ENCODE measurements around the gene ABCC9.

The ABCC9 gene

DNA sequence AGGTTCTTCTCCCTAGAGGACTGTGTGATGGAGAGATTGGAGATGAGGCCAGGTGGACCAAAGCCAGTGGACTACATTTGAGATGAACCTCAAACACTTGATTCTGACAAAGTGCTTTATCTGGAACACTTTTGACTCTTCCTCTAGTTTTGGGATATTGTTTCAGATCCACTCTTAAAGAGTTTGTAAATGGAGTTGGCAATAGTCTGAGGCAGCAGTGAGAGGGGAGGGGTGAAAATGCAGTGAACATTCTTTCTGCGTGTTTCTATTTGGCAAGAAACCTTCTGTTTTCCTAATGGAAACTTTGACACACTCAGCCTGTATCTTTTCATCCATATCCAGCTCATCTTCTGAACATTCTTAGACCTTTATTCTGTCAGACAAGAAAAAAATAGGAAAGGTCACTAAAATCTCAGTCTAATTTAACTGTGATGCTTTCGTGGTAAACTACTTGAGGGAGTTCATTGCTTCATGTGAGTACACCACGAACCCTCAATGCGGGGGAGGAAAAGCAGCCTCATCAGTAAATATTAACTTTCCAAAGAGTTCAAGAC is 109.4 kb downstream of the ABCC9 start:
- Histone ChIP-seq H3K4me3 (ENCODE audit: low read depth, low read length) (no peak overlapping the region), H3K27ac (no peak overlapping the region), H3K9me3 (ENCODE audit: severe bottlenecking) (no peaks in the 10 kb centered on the region), H3K36me3 (no peaks in the 10 kb centered on the region), H3K27me3 (ENCODE audit: insufficient read depth, low read depth, severe bottlenecking) (no peaks in the 10 kb centered on the region)
- DNase-seq = no peak
- TF ChIP-seq CTCF (IDR thresholded peaks at IDR 0.05; ENCODE audit: low read depth, low read length) = no peak

GRCh38 chr12:21828779-21829178 is 112.4 kb downstream of the ABCC9 start:
- H3K27ac ChIP-seq = no peak overlapping the region
- H3K36me3 ChIP-seq = no peaks in the 10 kb centered on the region
- no peak for TF ChIP-seq CTCF (IDR thresholded peaks at IDR 0.05; ENCODE audit: low read depth, low read length)
- DNase-seq = no peak
- no peak overlapping the region for H3K4me3 ChIP-seq (ENCODE audit: low read depth, low read length)
- no peaks in the 10 kb centered on the region for H3K27me3 ChIP-seq (ENCODE audit: insufficient read depth, low read depth, severe bottlenecking)
- H3K9me3 ChIP-seq (ENCODE audit: severe bottlenecking) = no peaks in the 10 kb centered on the region

DNA sequence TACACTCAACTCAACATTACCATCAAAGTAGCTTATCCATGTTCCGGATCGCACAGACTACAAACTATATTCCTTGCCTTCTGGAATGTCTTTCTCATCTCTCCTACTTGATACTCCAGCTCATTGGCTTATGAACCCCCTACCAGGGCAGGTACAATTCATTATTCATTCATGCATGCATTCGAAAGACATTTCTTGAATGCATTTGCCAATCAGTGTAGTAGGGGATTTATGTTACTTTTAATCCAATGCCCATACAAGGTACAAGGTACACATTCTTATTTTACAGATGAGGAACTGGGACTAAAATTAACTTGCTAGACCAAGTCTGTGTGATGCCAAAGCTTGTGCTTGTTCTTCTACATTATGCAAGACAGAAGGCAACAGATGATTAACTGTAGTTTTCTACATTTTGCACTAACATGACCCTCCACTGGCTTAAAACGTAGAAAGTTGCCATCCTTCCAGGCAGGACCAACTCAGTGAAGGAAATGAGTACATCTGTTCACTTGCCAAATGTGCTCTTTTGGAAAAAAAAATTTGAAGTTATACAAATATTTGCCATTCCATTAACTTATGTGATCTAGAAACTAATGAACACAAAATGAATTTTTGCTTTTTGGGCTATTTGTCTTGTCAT is 113.0 kb downstream of the ABCC9 start:
- Histone ChIP-seq H3K27me3 (ENCODE audit: insufficient read depth, low read depth, severe bottlenecking) (no peaks in the 10 kb centered on the region), H3K27ac (no peak overlapping the region), H3K36me3 (no peaks in the 10 kb centered on the region), H3K9me3 (ENCODE audit: severe bottlenecking) (no peaks in the 10 kb centered on the region), H3K4me3 (ENCODE audit: low read depth, low read length) (no peak overlapping the region)
- no peak for TF ChIP-seq CTCF (IDR thresholded peaks at IDR 0.05; ENCODE audit: low read depth, low read length)
- DNase-seq = no peak

- H3K9me3 ChIP-seq (ENCODE audit: severe bottlenecking) = no peaks in the 10 kb centered on the region
- peak; percentile 17; the same call in 1 of the 2 replicates for TF ChIP-seq CTCF (IDR thresholded peaks at IDR 0.05; ENCODE audit: low read depth, low read length)
- no peak overlapping the region for H3K4me3 ChIP-seq (ENCODE audit: low read depth, low read length)
- no peaks in the 10 kb centered on the region for H3K36me3 ChIP-seq
- H3K27ac ChIP-seq = no peak overlapping the region
- H3K27me3 ChIP-seq (ENCODE audit: insufficient read depth, low read depth, severe bottlenecking) = no peaks in the 10 kb centered on the region
- DNase-seq = no peak
These were observed 114.1 kb downstream of the ABCC9 start for GRCh38 chr12:21827083-21827482.

GRCh38 chr12:21826618-21826910 is 114.7 kb downstream of the ABCC9 start:
- Histone ChIP-seq H3K36me3 (no peaks in the 10 kb centered on the region), H3K27ac (no peak overlapping the region), H3K4me3 (ENCODE audit: low read depth, low read length) (no peak overlapping the region), H3K9me3 (ENCODE audit: severe bottlenecking) (no peaks in the 10 kb centered on the region), H3K27me3 (ENCODE audit: insufficient read depth, low read depth, severe bottlenecking) (no peaks in the 10 kb centered on the region)
- TF ChIP-seq CTCF (IDR thresholded peaks at IDR 0.05; ENCODE audit: low read depth, low read length) = no peak
- no peak for DNase-seq
